ENCODE measurements around the gene SIPA1L3.

GRCh38 chr19:37932985-37933936, 26.3 kb downstream of the SIPA1L3 start:
- TF ChIP-seq CTCF (IDR thresholded peaks at IDR 0.05; ENCODE audit: insufficient read depth, low read length, poor library complexity, severe bottlenecking), result no peak
- no peak for TF ChIP-seq EZH2phosphoT487 (conservative IDR thresholded peaks at IDR 0.05; ENCODE audit: low read length)

Data from SU-DHL-6 (cell line).